Measurements from ENCODE around the gene LIMS4. TPM values are rescaled to one million over a fixed set of nuclear protein-coding genes. Genes with fewer than 3 reads are reported as not detected.
"Not testable (repeated sequence)": the region's sequence is repeated elsewhere in the genome, so short reads cannot be mapped to it uniquely, and the experiment has no call there.

The LIMS4 gene, protein sequence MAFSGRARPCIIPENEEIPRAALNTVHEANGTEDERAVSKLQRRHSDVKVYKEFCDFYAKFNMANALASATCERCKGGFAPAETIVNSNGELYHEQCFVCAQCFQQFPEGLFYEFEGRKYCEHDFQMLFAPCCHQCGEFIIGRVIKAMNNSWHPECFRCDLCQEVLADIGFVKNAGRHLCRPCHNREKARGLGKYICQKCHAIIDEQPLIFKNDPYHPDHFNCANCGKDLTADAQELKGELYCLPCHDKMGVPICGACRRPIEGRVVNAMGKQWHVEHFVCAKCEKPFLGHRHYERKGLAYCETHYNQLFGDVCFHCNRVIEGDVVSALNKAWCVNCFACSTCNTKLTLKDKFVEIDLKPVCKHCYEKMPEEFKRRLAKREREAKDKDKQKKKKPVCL
- 28.5 and 47.8 TPM in 2 replicates for total RNA-seq

DNA sequence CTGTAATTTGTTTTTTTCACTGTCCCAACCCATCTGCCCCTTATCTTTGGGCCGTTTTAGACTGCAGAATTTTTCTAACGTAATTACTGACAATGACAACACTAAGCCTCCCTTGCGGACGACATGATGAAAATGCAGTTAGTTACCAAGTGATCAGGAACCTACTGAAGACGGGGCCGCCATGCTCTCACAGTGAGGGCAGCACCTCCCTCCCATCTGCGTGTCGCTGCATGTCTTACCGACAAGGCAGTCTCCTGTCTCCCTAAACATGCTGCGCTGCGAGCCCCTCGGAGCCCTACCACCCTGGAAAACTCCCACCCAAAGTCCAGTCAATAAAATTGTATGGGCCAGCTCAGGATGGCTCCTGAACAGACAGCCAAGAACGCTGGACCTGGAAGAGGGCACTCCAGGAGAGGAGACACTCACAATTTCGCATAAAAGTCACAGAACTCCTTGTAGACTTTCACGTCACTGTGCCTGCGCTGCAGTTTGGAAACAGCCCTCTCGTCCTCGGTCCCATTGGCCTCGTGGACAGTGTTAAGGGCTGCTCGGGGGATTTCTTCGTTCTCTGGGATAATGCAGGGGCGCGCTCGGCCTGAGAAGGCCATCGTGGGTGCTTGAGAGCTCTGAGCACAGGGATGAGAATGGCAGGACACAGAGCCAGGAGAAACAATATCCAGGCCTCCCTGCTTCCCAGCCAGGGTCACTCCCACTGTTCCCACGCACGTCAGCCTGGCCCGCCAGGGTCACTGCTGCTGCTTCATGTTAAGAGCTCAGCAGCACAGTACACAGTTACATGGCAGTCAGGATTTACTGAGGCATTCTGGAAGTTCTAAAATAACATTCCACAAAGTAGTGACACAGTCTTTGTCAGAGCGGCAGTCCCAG is at the start of gene LIMS4:
Gene LIMS4 (minus strand): TSS at position 646 of the 888 bp plus-strand sequence. CDS start 38 bp downstream, at position 608.
- DNase-seq (ENCODE audit: low read depth in 2 of 2): not testable (repeated sequence)

DNA sequence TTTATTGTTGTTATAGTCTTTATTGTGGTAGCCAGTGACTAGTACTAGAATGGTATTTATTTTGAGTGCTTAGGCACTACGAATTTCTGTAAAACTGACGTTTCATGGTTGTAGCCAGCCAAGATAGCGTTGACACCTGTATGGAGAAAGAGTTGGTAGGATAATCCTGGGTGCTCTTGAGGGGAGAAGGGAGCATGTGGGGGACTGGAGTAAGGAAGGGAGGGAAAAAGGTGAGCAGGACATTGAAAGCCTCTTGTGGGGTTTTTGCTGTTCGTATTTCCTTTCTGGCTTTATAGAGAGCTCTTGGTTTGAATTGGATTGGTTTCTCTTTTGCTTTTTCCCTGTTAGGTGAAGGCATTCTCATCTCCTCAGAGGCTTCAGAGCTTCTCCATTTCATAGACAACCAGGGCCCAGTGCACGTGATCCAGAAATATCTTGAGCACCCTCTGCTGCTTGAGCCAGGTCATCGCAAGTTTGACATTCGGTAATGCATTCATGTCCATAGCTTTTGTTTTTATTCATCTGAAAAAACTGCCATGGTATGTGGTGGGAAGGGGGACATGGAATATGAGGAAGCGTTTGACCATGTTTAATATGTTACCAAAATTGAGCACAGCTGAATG is 27.2 kb upstream of the LIMS4 start:
- DNase-seq (ENCODE audit: low read depth in 2 of 2): not testable (repeated sequence)

DNA sequence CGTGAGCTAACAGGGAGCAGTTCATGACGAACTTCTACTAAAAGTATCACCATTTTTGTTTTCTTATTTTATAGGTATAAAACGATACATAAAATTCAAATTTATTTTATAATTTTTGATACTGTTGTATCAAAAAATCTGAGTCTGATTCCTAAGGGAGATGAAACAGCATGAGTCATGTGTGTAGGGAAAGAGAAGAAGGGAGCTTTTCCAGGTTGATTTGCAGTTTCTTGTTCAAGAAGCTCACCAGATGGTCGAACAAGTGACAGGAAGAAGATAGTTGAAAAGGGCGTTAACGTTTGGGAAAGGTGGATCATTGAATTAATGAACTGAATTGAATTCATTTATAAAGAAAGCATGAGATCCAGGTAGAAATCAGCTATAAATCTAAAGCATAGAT is 23.4 kb upstream of the LIMS4 start:
- not testable (repeated sequence) for DNase-seq (ENCODE audit: low read depth in 2 of 2)

DNA sequence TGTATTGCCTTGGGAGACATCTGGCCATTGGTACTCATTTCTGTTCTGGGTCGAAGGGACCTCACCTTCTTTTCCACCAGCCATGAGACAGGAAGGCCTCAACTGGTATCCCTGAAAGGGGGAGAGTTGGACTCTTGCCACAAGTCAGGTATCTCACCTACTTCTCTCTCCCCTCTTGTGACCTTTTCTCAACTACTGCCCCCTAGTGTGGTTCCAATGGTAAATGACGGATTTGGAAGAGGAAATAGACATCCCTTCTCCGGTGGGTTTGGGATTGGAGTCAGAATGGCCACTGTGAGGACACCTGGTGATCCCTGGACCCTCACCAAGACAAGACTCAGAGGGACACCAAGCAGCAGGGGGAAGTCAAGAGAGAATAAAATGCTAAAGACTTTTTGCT is 21.9 kb upstream of the LIMS4 start:
- DNase-seq (ENCODE audit: low read depth in 2 of 2): not testable (repeated sequence)

DNA sequence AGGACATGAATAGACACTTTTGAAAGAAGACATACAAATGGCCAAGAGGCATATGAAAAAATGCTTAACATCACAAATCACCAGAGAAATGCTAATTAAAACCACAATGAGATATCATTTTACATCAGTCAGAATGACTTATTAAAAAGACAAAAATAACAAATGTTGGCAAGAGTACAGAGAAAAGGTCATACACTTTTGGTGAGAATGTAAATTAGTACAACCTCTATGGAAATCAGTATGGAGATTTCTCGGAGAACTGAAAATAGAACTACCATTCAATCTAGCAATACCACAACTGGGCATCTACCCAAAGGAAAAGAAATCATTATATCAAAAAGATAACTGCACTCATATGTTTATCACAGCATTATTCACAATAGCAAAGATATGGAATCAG is 16.4 kb upstream of the LIMS4 start:
- not testable (repeated sequence) for DNase-seq (ENCODE audit: low read depth in 2 of 2)

DNA sequence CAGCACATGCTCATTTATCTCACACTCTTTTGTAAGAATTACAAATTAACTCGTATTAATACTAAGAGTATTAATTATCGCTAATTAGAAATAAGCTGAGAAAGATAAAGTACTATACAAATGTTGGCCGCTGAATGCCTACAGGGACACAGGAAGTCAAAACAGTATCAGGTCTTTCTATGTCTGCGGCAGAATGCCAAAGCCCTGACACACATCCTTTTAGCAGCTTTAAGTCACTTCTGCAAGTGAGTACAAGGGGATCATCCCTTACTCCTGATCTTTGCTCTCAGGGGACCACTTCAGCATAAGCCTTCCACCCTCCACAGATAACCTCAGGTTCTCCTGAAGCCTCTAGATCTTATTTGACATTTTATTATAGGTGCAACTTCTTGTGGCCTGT is 10.1 kb upstream of the LIMS4 start:
- DNase-seq (ENCODE audit: low read depth in 2 of 2): not testable (repeated sequence)

DNA sequence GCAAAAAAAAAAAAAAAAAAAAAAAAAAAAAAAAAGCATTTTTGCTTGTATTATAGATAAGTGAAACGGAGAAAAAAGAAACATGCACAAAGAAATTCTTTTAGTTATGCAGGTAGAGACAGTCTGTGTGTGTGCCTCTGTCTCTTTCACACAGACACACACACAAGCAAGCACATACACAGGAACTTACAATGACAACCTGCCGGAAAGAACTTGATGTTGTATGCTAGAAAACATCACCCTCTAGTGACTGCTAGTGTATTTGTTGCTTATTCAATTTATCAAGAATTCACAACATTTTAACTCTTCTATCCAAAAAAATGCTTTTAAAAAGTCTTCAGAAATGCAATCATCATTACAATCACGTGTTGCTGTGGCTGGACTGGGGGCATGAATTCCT is 8.6 kb upstream of the LIMS4 start:
- not testable (repeated sequence) for DNase-seq (ENCODE audit: low read depth in 2 of 2)

DNA sequence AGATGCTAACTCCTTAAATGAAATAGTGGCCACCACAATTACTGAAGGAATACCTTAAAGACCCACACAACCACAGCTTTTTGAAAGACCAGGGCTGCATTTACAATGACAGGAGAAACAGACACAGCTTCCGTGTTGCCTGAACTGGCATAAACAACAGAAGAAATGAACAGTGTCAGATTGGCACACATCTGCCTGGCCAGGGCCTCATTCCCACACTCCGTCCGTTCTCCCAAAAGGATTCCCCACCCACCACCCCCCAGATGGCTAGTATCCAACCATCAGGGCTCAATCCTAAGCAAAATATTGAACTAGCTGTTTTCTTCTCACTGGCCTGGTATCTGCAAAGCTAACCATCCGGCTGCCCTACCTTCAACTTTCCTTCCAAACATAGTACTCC is 7.5 kb upstream of the LIMS4 start:
- DNase-seq (ENCODE audit: low read depth in 2 of 2): not testable (repeated sequence)

DNA sequence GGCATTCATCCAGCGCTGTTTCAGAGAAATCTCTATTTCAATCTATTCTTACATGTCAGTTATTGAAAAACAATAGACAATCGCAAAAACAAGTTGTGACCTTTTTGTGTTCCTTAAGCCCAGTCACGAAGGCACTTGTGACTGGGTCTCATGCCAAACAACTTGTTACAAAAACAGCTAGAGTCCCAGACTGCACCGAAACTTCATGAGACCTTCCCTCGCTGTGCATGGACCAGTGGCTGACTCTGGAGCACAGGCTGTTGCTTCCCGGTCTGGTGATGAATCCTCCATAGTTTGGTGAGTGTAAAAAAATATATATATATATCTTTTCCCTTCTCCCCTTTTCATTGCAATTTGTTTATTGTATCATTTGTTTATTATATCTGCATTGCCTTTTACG is 4.8 kb upstream of the LIMS4 start:
- DNase-seq (ENCODE audit: low read depth in 2 of 2): not testable (repeated sequence)

DNA sequence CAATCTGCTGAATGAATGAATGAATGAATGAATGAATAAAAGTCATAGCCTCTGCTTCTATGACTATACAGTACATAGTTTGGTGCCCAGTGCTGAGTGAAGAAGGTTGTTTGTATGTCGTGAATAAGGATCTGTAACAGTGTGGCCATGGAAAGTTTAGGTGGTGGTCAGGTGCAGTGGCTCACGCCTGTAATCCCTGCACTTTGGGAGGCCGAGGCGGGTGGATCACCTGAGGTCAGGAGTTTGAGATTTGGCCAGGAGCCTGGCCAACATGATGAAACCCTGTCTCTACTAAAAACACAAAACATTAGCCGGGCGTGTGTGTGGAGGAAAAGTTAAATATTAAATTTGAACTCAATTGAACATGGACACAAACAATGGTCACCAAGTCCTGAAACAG is 4.3 kb upstream of the LIMS4 start:
- not testable (repeated sequence) for DNase-seq (ENCODE audit: low read depth in 2 of 2)

DNA sequence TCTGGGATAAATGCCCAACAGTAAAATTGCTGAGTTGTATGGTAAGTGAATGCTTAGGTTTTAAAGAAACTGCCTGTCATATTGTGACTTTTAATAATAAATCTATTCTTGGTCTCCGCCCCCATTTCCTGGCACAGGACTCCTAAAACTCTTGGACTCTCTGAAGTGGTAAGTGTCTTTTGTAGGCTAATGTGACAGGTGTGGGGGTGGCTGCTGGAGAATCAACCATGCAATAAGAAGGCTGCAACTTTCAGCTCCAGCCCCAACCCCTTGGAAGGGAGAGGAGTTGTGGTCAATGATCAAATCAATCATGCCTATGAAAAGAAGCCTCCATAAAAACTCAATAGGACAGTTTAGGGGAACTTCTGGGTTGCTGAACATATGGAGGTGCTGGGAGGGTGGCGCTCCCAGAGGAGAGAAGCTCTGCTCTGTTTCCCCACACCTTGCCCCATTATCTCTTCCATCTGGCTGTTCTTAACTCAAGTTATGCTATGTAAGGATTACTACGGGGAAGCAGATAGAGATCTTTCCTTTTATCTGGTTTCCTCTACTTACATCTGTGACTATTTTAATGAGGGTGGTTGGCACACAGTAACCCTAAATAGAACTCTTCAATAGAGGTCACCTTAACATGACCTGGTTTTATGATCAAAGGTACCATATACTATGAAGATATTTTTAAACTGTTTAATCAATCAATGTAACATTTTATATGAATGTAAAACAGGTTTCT is 3.2 kb upstream of the LIMS4 start:
- DNase-seq (ENCODE audit: low read depth in 2 of 2): not testable (repeated sequence)

DNA sequence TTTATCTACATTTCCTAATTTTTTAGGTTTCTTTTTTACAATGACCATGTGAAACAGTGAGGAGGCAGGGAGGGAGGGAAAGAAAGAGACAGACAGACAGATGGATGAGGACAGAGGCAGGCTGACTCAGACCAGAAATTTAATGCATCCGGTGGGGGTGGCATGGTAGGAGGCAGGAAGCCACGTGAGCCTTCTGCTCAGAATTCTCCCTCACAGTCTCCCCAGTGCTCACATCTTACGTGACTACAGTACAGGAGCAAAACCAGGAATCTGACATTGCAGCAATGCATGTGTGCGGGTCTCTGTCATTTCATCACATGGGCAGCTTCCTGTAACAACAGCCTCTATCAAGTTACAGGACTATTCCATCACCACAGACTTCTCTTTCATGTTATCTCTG is 2.3 kb upstream of the LIMS4 start:
- not testable (repeated sequence) for DNase-seq (ENCODE audit: low read depth in 2 of 2)

DNA sequence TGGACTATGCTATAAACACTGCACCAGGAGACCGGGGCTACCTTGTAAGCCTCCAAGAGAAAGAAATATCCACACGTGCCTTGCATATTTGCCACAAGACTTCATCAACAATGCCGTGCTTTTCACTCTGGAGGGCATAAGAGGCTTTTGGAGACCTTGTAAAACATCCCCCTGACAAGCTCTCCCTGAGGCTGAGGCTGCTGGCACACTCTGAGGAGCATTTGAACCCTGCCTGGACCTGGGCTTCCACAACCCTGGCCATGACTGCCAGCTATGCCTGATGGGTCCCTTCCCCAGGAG is 393 bp upstream of the LIMS4 start:
- DNase-seq (ENCODE audit: low read depth in 2 of 2): not testable (repeated sequence)

DNA sequence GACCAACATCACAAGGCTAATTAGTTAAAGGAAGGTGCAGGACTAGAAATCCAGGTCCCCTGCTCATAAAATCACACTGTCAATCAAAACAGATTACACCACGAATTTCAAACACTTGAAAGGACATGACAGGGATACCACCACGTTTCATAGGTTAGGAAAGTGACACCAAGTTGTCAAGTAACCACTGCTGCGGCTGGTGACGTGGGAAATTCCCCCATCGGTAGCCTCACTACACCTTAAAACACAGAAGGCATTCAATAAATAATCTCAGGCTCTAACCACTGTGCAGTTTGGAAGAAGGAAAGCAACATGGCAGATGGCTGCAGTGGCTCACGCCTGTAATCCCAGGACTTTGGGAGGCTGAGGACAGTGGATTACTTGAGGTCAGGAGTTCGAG is 3.7 kb downstream of the LIMS4 start:
- not testable (repeated sequence) for DNase-seq (ENCODE audit: low read depth in 2 of 2)

DNA sequence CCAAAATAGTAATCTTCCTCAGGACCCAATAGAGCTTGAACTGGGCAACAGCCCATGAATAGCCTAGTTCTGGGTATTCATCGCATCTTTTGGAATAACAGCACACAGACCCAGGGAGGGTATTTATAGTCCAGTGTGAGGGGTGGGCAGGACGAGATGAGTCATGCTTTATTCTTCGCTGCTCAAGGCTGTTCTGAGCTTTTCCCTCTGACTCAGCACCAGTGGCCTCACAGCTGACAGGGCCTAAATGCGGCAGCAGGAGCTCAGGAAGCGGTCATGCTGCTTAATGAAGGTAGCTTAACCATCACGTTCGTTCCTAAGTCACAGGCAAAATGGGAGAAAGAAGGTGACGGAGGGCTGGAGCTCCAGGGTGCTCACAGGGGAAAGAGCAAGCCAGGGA is 7.3 kb downstream of the LIMS4 start:
- not testable (repeated sequence) for DNase-seq (ENCODE audit: low read depth in 2 of 2)

DNA sequence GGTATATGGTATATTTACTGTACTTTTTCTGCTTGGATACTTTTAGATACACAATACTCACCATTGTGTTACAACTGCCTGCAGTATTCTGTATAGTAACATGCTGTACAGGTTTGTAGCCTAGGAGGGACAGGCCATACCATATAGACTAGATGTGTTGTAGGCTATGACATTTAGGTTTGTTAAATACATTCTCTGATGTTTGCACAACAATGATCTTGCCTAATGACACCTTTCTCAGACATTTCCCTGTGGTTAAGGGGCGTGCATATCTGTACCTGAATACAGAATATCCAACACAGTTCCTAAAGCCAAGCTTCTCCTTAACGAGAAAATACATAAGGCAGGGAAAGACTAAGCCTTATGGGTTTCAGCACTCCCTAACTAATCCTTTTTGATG is 10.2 kb downstream of the LIMS4 start:
- DNase-seq (ENCODE audit: low read depth in 2 of 2): not testable (repeated sequence)

DNA sequence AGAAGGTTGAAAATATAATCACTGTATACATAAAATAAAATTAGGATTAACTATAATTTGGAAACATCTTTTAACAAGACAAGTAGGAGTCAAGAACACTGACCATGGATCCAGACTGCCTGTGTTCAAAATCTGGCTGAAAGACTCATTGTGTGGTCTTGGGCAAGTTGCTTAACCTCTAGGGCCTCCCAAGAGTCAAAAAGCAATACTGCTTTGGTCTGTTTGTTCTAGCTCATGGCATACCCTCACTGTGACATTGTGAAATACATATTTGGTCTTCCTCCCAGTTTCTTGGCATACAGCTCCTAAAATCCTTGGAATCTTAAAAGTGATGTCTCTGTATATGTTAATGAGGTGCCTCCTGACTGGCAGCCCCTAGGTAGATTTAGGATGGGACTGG is 12.3 kb downstream of the LIMS4 start:
- DNase-seq (ENCODE audit: low read depth in 2 of 2): not testable (repeated sequence)

DNA sequence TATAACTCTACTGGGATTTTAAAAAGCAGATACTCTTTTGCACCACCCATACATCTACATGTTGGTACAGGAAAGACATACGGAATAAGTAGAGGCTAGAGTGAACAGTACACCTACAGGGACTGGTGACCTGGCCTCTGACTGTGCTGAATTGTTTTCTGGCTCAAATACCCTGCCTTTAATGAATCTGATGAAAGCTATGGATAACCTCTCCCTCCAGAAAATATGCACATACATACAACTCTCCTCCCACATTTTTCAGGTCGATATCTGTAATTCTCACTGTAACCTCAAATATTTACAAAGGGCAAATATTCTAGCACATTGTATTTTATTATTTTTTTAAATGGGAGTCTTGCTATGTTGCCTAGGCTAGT is 15.4 kb downstream of the LIMS4 start:
- not testable (repeated sequence) for DNase-seq (ENCODE audit: low read depth in 2 of 2)

DNA sequence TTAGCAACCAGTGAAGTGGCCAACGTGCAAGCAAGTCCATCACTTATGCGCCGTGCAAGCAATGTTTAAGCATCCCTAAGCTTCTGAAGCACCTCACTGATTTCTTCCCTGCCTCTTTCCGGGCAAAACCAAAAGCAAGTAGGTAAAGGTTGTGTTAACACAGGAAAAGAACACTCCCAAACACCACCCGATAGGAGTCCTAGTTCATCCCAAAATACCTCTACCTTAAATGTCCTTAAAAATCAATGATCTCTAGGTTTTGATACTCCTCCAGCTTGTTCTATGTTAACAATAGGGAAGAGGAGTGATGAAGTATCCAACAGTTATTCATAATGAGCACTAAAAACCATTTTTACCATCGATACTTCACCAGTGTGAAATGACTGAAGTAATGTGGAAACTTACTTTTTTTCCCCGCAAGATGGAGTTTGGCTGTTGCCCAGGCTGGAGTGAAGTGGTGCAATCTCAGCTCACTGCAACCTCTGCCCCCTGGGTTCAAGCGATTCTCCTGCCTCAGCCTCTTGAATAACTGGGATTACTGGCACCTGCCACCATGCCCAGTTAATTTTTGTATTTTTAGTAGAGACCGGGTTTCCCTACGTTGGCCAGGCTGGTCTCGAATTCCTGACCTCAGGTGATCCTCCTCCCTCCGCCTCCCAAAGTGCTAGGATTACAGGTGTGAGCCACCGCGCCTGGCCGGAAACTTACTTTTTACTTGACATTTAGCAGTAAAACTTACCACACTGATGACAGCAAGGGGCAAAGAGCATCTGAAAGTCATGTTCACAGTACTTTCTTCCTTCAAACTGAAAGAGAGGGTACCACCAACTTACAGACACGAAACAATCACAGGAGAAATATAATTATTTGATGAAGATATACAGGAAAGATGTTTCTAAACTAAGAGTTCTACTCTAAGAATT is 16.1 kb downstream of the LIMS4 start:
- not testable (repeated sequence) for DNase-seq (ENCODE audit: low read depth in 2 of 2)

DNA sequence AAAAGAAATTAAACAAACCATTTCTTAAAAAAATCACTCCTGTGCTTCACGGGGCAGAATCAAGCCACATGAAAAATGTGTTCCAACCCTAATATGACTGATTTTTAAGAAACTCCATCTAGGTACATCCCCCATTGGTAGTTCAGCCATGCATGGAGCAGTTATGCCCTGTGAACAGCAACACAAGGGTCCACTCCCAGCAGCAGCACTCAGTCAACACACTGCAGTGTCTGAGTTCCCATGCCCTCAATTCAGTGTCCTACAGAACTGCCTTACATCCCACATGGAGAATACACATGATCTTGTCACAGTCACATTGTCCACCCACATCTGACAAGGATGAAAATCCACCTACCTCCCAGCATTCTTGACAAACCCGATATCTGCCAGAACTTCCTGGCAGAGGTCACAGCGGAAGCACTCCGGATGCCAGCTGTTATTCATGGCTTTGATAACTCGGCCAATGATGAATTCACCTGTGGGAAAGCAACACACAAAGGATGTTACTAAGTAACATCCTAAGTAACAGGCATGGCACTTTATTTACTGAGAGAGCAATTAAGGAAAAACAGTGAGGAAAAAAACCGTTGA is 17.4 kb downstream of the LIMS4 start:
- not testable (repeated sequence) for DNase-seq (ENCODE audit: low read depth in 2 of 2)

Data from lung microvascular endothelial cell (primary cell).